ENCODE measurements around the gene PDE8B.

Gene PDE8B

GRCh38 chr5:77202145-77202544 lies 8.3 kb upstream of the PDE8B start:
- no peak for TF ChIP-seq JUND (IDR thresholded peaks at IDR 0.05; ENCODE audit: low read depth)
- DNase-seq (ENCODE audit: low read depth in 1 of 2, low spot score in 1 of 2) = no peak

GRCh38 chr5:77204967-77205366 lies 5.5 kb upstream of the PDE8B start:
- in situ Hi-C loops (cut with HindIII; ENCODE audit: low pct_unique_long_range_greater_than_20kb, low sequenced_read_pairs) = no loop called here
- no peak for TF ChIP-seq JUND (IDR thresholded peaks at IDR 0.05; ENCODE audit: low read depth)
- no peak for DNase-seq (ENCODE audit: low read depth in 1 of 2, low spot score in 1 of 2)

More at GRCh38 chr5:77202145-77202544, 8.3 kb upstream of the PDE8B start:
- in situ Hi-C loops (cut with HindIII; ENCODE audit: low pct_unique_long_range_greater_than_20kb, low sequenced_read_pairs) = no loop called here

- no peak for DNase-seq (ENCODE audit: low read depth in 1 of 2, low spot score in 1 of 2)
- TF ChIP-seq JUND (IDR thresholded peaks at IDR 0.05; ENCODE audit: low read depth) = no peak
- in situ Hi-C loops (cut with HindIII; ENCODE audit: low pct_unique_long_range_greater_than_20kb, low sequenced_read_pairs) = no loop called here
Measured at GRCh38 chr5:77208507-77209163, 1.8 kb upstream of the PDE8B start.

DNA sequence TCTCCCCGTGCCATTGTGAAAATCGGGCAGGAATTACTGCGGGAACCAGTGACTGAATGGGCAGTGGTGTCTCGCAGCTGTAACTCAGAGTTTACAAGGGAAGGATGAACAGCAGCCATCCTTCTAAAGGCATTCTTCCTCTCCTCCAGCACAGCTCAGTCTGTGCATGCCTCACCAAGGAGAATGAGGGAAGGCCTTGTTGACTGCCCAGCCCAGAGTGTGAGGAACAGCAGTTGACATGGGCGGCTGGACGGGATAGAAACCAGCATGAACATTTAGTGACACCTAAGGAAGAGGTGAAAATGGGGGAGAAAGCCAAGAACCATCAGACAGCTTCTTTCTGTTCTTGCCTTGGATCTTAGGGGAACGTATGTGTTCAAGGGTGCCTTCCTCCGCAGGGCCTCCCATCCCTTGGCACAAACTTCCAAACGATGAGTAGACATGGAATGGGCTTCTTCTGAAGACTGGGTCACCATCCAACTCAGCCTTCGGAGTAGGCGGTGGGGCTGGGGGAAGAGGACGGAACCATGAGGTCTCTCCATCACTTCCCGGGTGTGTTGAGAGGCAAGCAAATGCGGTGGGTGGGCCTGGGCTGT lies 887 bp upstream of the PDE8B start:
- no peak for TF ChIP-seq JUND (IDR thresholded peaks at IDR 0.05; ENCODE audit: low read depth)
- no peak for DNase-seq (ENCODE audit: low read depth in 1 of 2, low spot score in 1 of 2)
- in situ Hi-C loops (cut with HindIII; ENCODE audit: low pct_unique_long_range_greater_than_20kb, low sequenced_read_pairs) = no loop called here

- peak in 1 of 2 experiments; percentile 57 for DNase-seq (ENCODE audit: low read depth in 1 of 2, low spot score in 1 of 2)
- in situ Hi-C loops (cut with HindIII; ENCODE audit: low pct_unique_long_range_greater_than_20kb, low sequenced_read_pairs) = no loop called here
- TF ChIP-seq JUND (IDR thresholded peaks at IDR 0.05; ENCODE audit: low read depth) = no peak
Measured at GRCh38 chr5:77210964-77211690, 647 bp downstream of the PDE8B start.

GRCh38 chr5:77211691-77212047 lies 1.2 kb downstream of the PDE8B start:
- TF ChIP-seq JUND (IDR thresholded peaks at IDR 0.05; ENCODE audit: low read depth) = no peak
- DNase-seq (ENCODE audit: low read depth in 1 of 2, low spot score in 1 of 2) = no peak
- in situ Hi-C loops (cut with HindIII; ENCODE audit: low pct_unique_long_range_greater_than_20kb, low sequenced_read_pairs) = no loop called here

DNA sequence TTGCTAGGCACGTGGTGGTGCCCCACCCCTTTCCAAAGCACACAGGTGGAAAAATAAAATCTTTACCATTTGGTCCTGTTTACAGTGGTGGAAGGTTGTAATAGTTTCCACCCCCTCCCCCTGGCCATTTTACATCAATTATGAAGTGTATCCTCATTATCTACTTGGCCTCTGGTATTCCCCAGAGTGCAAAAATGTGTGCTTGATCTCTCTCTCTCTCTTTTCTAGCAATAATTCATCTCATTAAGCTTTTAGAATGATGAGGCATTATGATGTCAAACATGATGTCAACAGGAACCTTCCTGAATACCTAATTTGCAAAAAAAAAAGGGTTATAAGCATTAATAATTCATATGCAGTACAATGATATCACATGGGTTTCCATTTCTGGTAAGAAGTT lies 3.1 kb downstream of the PDE8B start:
- in situ Hi-C loops (cut with HindIII; ENCODE audit: low pct_unique_long_range_greater_than_20kb, low sequenced_read_pairs) = no loop called here
- TF ChIP-seq JUND (IDR thresholded peaks at IDR 0.05; ENCODE audit: low read depth) = no peak
- DNase-seq (ENCODE audit: low read depth in 1 of 2, low spot score in 1 of 2) = no peak

- in situ Hi-C loops (cut with HindIII; ENCODE audit: low pct_unique_long_range_greater_than_20kb, low sequenced_read_pairs) = no loop called here
- no peak for DNase-seq (ENCODE audit: low read depth in 1 of 2, low spot score in 1 of 2)
- no peak for TF ChIP-seq JUND (IDR thresholded peaks at IDR 0.05; ENCODE audit: low read depth)
Measured at GRCh38 chr5:77214151-77214550, 3.7 kb downstream of the PDE8B start.

GRCh38 chr5:77218263-77218662 lies 7.8 kb downstream of the PDE8B start:
- DNase-seq (ENCODE audit: low read depth in 1 of 2, low spot score in 1 of 2) = peak; percentile 36 to 43
- in situ Hi-C loops (cut with HindIII; ENCODE audit: low pct_unique_long_range_greater_than_20kb, low sequenced_read_pairs) = no loop called here

DNA sequence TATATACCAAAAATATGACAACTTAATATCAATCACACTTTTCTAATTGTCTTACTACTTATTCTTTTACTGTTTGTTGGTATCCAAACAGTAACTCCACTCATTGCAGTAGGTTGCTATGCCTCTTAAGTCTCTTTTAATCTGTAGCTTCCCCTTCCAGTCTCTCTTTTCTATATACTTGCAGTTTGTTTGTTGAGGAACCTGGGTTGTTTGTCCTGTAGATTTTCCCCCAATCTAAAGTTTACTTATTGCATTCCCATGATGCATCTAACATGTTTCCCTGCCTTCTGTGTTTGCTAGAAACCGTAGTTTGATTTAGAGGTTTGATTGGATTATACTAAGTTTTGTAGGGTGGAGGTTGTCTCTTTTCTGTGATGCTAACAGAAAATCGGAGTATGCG lies 10.6 kb downstream of the PDE8B start:
- in situ Hi-C loops (cut with HindIII; ENCODE audit: low pct_unique_long_range_greater_than_20kb, low sequenced_read_pairs) = no loop called here
- no peak for TF ChIP-seq JUND (IDR thresholded peaks at IDR 0.05; ENCODE audit: low read depth)
- DNase-seq (ENCODE audit: low read depth in 1 of 2, low spot score in 1 of 2) = peak in 1 of 2 experiments; percentile 71

More at GRCh38 chr5:77218263-77218662, 7.8 kb downstream of the PDE8B start:
- no peak for TF ChIP-seq JUND (IDR thresholded peaks at IDR 0.05; ENCODE audit: low read depth)

GRCh38 chr5:77222722-77223121 lies 12.2 kb downstream of the PDE8B start:
- TF ChIP-seq JUND (IDR thresholded peaks at IDR 0.05; ENCODE audit: low read depth) = no peak
- no peak for DNase-seq (ENCODE audit: low read depth in 1 of 2, low spot score in 1 of 2)
- in situ Hi-C loops (cut with HindIII; ENCODE audit: low pct_unique_long_range_greater_than_20kb, low sequenced_read_pairs) = no loop called here

DNA sequence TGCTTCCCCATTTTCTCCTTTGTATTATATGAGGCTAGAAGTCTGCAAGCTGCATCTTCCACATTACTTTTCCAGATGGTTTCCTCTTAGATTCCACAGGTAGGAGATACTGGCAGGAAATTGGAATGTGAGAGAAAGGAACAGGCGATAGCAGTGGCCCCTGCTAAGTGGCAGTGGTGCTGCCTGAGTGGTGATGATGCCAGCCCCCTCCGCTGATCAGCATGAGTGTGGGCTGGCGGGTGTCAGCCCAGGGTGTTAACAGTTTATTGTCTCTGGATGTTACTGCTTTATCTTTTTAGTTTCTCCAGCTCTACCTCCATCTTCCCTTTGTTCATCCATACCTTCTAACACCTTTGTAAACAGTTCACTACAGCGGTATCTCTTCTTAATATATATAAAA lies 13.2 kb downstream of the PDE8B start:
- no peak for DNase-seq (ENCODE audit: low read depth in 1 of 2, low spot score in 1 of 2)
- TF ChIP-seq JUND (IDR thresholded peaks at IDR 0.05; ENCODE audit: low read depth) = no peak
- in situ Hi-C loops (cut with HindIII; ENCODE audit: low pct_unique_long_range_greater_than_20kb, low sequenced_read_pairs) = no loop called here

GRCh38 chr5:77224672-77225355 lies 14.3 kb downstream of the PDE8B start:
- peak in 1 of 2 experiments; percentile 88 for DNase-seq (ENCODE audit: low read depth in 1 of 2, low spot score in 1 of 2)
- no peak for TF ChIP-seq JUND (IDR thresholded peaks at IDR 0.05; ENCODE audit: low read depth)
- in situ Hi-C loops (cut with HindIII; ENCODE audit: low pct_unique_long_range_greater_than_20kb, low sequenced_read_pairs) = no loop called here

All from T47D (cell line).